GM12872 (cell line): Measurements from ENCODE around the gene FAM229A.

Experiments used
- TF ChIP-seq, protein P1 (sequence below): IDR thresholded peaks from 3 replicates; pipeline ENCODE4 v1.5.1; 2011; ENCODE audit warnings: low read depth, mild to moderate bottlenecking, low read length, moderate library complexity; ENCODE audit not compliant: insufficient read depth

FAM229A gene

DNA sequence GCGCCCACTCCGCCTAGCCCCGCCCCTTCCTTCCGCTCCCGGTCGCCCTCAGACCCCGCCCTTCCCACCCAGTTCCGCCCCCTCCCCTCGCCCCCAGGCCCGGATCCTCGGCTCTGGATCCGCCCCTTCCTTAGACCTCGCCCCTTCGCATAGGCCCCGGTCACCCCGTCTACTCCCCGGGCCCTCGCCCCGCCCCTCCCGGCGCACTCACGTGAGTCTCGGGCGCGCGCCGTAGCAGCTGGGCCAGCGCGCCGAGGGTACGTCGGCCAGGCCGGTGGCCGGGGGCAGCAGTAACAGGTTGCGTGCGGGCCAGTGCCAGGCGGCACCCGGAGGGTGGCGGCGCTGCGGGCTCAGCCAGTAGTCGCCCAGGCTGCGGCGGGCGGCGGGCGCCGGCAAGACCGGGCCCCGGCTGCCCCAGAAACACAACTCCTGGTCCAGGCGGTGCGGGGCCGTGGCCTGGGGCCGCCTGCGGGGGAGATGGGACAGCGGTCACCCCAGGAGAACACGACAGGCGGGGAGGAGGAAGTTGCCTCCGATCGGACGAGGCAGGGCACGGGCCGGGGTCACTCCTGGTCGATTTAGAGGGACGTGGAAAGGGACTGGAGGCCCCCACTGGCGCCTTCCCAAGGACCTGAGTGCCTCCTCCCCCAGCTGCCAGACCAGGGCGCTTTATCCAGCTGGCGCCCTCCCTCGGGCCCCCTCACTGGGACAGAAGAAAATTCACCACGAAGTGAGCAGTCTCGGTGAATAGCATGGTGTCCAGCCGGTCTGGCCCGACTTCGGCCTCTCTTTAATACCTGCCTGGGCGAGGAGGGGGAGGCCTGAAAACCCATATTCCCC lies 10.7 kb downstream of the FAM229A start:
- TF ChIP-seq, protein P1, sequence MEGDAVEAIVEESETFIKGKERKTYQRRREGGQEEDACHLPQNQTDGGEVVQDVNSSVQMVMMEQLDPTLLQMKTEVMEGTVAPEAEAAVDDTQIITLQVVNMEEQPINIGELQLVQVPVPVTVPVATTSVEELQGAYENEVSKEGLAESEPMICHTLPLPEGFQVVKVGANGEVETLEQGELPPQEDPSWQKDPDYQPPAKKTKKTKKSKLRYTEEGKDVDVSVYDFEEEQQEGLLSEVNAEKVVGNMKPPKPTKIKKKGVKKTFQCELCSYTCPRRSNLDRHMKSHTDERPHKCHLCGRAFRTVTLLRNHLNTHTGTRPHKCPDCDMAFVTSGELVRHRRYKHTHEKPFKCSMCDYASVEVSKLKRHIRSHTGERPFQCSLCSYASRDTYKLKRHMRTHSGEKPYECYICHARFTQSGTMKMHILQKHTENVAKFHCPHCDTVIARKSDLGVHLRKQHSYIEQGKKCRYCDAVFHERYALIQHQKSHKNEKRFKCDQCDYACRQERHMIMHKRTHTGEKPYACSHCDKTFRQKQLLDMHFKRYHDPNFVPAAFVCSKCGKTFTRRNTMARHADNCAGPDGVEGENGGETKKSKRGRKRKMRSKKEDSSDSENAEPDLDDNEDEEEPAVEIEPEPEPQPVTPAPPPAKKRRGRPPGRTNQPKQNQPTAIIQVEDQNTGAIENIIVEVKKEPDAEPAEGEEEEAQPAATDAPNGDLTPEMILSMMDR, result no peak

DNA sequence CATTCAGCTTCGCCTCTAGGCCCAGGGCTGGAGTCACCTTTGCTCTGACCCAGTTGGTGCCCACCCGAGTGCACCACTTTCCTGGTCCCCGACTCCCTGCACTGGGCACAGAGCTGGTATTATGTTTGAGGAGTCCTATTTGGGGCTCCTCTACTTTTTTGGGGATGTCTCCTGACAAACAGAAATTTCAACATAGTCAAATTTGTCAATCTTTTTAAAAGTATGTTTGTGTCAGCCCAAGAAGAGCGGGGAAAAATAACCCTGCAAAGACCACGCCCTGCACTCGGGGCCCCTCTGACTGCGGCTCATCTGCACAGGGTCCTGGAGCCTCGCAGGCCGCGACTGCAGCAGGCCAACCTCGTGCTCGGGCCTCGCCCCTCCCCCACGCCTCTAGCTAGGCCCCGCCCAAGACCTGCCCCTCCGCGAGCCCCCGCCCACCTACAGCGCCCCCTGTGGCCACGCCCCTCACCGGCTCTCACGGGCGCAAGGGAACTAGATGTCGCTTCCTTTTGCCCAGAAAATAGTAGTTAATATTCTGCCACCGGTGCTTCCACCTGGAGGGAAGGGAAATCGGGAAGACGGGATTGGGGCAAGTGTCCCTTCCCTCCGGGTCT lies 11.4 kb downstream of the FAM229A start:
- TF ChIP-seq, protein P1, result peak; percentile 66

DNA sequence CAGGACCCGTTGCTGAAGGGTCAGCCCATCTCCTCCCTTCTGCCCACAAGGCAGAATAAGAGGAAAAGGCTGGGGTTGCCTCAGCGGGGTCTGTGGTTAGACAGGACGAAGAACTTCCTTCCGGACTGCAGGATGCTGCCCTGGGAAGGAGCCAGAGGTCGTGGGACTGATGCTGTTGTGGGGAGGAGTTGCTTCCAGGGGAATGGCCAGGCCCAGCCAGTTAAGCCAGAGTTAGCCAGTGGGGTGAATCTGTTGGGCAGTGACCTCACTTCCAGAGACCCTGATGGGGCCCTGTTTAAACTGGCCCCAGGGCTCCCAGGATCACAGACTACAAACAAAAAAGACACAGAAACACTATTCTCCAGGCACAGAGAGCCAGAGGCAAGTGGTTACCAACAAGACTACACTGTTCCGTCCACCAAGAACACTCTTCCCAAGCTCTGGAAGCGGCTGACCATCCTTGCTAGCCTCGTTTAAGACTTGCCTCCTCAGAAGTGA lies 13.0 kb downstream of the FAM229A start:
- TF ChIP-seq, protein P1, result no peak

DNA sequence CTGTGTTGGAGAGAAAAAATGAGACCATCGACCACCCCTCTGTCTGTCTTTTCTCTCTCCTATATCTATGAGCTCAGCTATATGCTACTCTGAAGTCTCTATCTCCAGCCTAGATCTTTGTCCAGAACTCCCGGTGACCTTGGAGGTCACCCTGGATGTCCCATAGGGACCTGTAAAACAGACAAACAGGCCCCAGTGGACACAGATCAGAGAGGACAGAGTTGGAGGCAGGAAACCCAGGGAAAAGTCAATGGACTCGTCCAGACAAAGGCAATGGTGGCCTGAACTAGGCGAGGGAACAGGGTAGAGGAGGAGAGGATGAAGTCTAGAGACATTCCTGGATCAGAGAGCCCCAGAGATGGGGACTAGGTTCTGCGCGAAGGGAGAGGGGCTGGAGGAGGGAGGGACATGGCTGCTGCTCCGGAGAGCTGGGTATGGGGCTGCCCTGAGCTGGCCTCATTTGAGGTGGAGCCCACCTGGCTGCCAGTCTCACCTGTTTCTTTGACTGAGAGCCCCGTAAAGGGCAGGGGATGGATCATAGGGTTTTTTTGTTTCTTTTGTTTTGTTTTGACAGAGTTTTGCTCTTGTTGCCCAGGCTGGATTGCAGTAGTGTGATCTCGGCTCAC lies 15.6 kb downstream of the FAM229A start:
- TF ChIP-seq, protein P1, result no peak

DNA sequence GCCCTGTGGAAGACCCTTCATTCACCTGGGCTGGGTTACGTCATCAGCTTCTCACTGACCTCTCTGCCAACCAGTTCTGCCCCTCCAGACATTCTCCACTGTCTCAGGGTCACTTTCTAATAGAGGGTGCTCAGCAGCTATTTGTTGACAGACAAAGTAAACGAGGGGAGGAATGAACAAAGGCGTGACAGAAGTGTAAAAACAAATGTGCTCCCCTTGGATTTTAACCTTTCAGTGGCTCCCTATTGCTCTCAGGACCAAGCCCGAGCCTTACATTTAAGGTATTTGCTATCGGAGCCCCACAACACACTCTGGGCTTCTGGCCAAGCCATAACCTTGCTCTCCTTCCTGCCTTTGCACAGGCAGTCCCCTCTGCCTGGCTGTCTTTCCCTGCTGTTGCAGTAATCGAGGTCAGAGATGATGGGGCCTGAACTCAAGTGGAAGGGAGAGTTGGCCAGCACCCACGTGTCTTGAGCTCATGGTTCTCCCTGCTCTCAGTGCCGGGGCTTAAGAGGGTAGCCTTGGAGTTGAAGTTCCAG lies 16.9 kb downstream of the FAM229A start:
- TF ChIP-seq, protein P1, result no peak

DNA sequence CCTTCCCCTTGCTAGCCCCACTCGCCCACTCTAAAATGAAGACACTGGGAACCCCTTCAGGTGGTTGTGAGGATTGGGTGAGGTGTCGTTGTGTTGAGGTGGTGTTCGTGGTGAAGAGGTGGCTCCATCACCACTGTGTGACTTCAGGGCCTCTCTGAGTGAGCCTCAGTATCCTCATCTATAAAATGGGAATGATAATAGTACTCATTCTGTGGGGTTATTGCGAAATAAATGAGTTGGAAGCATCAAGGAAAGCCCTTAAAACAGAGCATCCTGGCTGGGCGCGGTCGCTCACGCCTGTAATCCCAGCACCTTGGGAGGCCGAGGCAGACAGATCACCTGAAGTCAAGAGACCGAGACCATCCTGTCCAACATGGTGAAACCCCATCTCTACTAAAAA lies 19.6 kb downstream of the FAM229A start:
- TF ChIP-seq, protein P1, result no peak

DNA sequence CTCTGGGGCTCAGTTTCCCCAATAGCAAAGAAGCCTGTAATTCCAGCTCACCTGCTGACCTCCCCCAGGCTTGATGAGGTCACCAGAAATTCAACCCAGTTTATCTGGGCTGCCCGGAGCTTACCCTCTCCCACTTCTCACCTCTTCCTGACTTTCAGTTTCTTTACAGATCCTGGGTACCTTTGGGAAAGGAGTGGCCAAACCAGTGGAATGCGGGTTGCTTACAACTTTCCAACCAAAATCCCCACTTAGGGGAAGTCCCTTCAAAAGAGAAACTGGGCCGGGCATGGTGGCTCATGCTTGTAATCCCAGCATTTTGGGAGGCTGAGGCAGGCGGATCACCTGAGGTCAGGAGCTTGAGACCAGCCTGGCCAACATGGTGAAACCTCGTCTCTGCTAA lies 20.3 kb downstream of the FAM229A start:
- TF ChIP-seq, protein P1, result no peak
